IPS-18a (cell line): ENCODE measurements around the gene ADAM8.

Experiments
- H3K27ac ChIP-seq: one replicate; pipeline ENCODE4 v1.5.1; 2013; ENCODE audit warnings: low read length
- H3K27me3 ChIP-seq: one replicate; pipeline ENCODE4 v1.6.1; 2013; ENCODE audit warnings: mild to moderate bottlenecking, low read length; ENCODE audit not compliant: control insufficient read depth, insufficient read depth
- H3K36me3 ChIP-seq: one replicate; pipeline ENCODE4 v1.6.1; 2013; ENCODE audit warnings: low read depth, low read length; ENCODE audit not compliant: control insufficient read depth
- H3K4me1 ChIP-seq: one replicate; pipeline ENCODE4 v1.6.1; 2013; ENCODE audit warnings: low read depth, low read length; ENCODE audit not compliant: control insufficient read depth
- H3K4me3 ChIP-seq: one replicate; pipeline ENCODE4 v1.5.1; 2013; ENCODE audit warnings: low read length
- H3K9ac ChIP-seq: one replicate; pipeline ENCODE4 v1.6.1; 2013; ENCODE audit warnings: mild to moderate bottlenecking, low read length, moderate library complexity
- H3K9me3 ChIP-seq: one replicate; pipeline ENCODE4 v1.6.1; 2013; ENCODE audit warnings: low read depth, low read length; ENCODE audit not compliant: control insufficient read depth

ADAM8 gene

DNA sequence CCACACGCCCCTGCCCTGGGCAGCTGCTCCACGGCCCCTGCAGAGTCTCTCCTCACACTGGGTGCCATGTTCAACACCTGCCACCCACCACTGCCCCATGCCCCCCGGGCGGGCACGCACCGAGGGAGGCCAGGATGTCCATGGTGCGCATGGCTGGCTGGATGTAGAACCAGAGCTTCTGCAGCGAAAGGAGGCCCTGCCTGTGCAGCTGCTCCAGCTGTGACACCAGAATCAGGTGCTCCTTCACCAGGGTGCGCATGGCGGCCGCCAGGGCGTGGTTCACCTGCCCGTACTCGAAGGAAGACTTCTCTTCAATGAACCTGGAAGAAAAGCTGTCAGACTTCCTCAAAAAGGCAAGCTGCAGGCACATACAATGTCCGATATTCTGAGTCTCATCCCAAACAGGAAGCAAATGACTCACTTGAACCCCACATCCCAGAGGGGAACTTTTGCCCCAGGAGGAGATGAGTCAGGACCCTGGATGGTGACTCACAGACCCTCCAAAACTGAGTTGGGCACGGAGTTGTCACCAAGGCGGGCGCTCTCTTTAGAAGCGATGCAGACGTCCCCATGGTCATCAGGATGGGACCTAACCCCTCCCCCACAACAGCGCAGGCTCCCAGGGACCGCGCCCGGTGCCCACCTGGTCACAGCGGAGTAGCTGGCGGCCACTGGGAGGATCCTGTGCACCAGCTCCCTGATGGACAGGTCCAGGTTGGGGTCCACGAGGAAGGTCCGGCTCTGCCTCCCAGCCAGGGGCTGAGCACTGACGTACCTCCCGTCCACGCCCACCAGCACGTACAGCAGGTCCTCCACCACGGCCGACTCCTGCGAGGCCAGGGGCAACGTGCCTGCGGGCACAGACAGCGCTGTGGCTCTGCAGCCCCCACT is 16.5 kb upstream of the ADAM8 start:
- Histone ChIP-seq H3K9me3 (no peaks in the 10 kb centered on the region), H3K4me3 (no peak overlapping the region), H3K36me3 (peaks cover 68% of the 10 kb centered on the region), H3K4me1 (no peaks in the 10 kb centered on the region), H3K27ac (no peak overlapping the region), H3K9ac (no peak overlapping the region), H3K27me3 (no peaks in the 10 kb centered on the region)

DNA sequence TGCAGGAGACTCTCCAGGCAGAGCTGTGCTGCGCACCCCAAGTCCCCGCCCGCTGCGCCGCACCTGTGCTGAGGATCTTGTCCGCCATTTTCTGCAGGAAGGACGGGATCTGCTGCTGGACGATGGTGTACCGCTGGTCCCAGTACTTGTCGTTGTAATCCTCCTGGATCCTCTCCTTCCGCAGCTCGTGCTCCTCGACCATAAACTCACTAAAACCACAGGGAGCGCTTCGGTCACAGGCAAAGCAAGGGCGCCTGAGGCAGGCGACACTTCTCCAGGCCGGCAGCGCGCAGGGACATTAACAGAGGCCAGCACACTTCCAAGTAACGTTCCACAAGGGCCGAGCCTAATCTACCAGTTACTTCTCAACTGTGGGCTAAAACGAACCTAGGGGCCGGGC is 13.1 kb upstream of the ADAM8 start:
- Histone ChIP-seq H3K9me3 (no peaks in the 10 kb centered on the region), H3K4me1 (no peaks in the 10 kb centered on the region), H3K9ac (no peak overlapping the region), H3K36me3 (peaks cover 63% of the 10 kb centered on the region), H3K27me3 (no peaks in the 10 kb centered on the region), H3K4me3 (no peak overlapping the region), H3K27ac (no peak overlapping the region)

DNA sequence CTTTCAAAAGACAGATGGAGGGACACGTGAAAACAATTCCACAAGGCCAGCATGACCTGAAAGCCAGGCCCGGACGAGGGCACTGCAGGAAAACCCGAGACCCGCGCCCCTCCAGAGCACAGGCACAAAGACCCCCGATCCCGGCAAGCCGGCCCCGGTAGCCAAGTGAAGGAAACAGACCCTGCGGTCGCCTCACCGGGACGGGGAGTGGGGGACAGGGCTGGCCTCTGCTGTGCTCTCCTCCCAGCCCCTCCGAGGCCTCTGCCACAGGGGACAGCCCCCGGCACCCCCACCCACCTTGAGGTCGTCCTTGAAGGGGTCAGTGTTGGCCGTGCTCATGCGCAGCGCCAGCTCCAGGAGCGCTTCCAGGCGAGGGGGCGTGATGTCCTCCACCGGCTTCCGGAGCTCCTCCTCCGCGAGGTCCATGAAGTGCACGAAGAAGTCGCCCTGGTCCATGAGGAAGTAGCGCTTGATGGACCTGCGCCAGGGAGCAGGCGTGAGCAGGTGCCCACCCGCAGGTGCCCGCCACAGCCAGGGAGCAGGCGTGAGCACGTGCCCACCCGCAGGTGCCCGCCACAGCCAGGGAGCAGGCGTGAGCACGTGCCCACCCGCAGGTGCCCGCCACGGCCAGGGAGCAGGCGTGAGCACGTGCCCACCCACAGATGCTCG is 11.3 kb upstream of the ADAM8 start:
- H3K4me3 ChIP-seq: no peak overlapping the region
- no peaks in the 10 kb centered on the region for H3K27me3 ChIP-seq
- H3K27ac ChIP-seq: no peak overlapping the region
- H3K4me1 ChIP-seq: no peaks in the 10 kb centered on the region
- H3K9ac ChIP-seq: no peak overlapping the region
- no peaks in the 10 kb centered on the region for H3K9me3 ChIP-seq
- H3K36me3 ChIP-seq: peaks cover 54% of the 10 kb centered on the region

DNA sequence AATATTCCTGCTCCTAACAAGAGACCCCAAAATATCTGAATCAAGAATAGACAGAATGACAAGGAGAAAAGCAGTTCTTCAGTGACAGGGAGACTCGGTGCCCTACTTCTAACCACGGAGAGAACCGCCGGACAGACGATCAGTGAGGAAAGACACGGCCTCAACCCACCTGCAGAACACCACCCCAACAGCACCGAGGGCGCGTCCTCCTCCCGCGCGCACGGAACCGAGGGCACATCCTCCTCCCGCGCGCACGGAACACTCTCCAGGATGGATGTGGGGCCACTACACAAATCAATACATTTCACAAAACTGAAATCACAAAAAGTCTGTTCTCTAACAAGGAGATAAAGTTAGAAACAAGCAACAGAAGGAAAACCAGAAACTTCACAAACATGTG is 9.7 kb upstream of the ADAM8 start:
- no peaks in the 10 kb centered on the region for H3K4me1 ChIP-seq

GRCh38 chr10:133285217-133285616 is 8.5 kb upstream of the ADAM8 start:
- Histone ChIP-seq H3K4me3 (no peak overlapping the region), H3K9ac (no peak overlapping the region), H3K4me1 (no peaks in the 10 kb centered on the region), H3K36me3 (peaks cover 54% of the 10 kb centered on the region), H3K27me3 (no peaks in the 10 kb centered on the region), H3K9me3 (no peaks in the 10 kb centered on the region), H3K27ac (no peak overlapping the region)

More for the DNA sequence above, 9.7 kb upstream of the ADAM8 start:
- Histone ChIP-seq H3K9ac (no peak overlapping the region), H3K36me3 (peaks cover 57% of the 10 kb centered on the region), H3K27me3 (no peaks in the 10 kb centered on the region), H3K9me3 (no peaks in the 10 kb centered on the region), H3K4me3 (no peak overlapping the region), H3K27ac (no peak overlapping the region)

DNA sequence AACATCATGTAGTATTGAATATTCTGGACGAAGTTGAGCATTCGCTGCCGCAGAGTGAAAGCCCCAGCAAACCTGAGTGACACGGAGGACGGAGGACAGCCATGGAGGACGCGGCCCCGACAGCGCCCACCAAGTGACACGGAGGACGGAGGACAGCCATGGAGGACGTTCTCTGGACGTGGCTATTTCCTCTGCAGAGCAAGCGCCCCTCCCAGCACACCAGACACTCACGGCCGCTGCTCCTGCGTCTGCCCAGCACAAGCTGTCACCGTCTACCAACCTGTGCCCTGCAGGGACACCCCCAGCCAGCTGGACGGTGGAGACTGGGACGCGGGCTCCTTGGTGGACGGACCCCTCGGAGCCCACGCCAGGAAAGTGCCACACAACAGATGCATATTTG is 7.3 kb upstream of the ADAM8 start:
- Histone ChIP-seq H3K9me3 (no peaks in the 10 kb centered on the region), H3K4me3 (no peak overlapping the region), H3K9ac (no peak overlapping the region), H3K4me1 (no peaks in the 10 kb centered on the region), H3K27ac (no peak overlapping the region), H3K27me3 (no peaks in the 10 kb centered on the region), H3K36me3 (peaks cover 49% of the 10 kb centered on the region)

DNA sequence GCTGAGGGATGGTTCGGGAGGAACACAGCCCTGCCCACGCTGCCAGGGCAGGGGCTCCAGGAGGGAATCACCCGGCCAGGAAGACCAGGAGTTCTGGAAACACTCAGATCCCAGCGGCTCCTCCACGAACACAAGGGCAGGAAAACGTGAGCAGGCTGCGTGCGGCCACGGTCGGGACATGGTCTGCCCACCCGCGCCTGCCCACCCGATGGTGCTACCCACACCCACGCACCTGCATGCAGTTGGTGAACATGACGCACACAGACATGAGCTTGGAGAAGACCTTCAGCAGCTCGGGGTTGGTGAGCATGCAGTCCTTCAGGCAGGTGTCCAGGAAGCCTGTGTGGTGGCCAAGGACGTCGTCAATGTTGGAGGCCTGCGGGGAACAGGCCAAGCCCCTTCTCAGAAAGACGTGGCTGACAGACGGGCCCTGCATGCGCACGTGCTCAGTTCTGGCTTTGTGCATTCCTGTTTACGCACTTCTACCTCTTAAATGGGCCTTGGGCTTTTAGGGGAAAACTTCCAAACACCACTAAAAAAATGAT is 6.2 kb upstream of the ADAM8 start:
- Histone ChIP-seq H3K9ac (no peak overlapping the region), H3K36me3 (peaks cover 45% of the 10 kb centered on the region), H3K27me3 (no peaks in the 10 kb centered on the region), H3K4me1 (no peaks in the 10 kb centered on the region), H3K9me3 (no peaks in the 10 kb centered on the region), H3K27ac (no peak overlapping the region), H3K4me3 (no peak overlapping the region)

GRCh38 chr10:133281628-133282372 is 5.1 kb upstream of the ADAM8 start:
- H3K27ac ChIP-seq: no peak overlapping the region
- H3K9me3 ChIP-seq: no peaks in the 10 kb centered on the region
- H3K4me1 ChIP-seq: no peaks in the 10 kb centered on the region
- no peaks in the 10 kb centered on the region for H3K27me3 ChIP-seq
- H3K9ac ChIP-seq: no peak overlapping the region
- H3K4me3 ChIP-seq: no peak overlapping the region
- peaks cover 42% of the 10 kb centered on the region for H3K36me3 ChIP-seq

GRCh38 chr10:133281084-133281483 is 4.4 kb upstream of the ADAM8 start:
- Histone ChIP-seq H3K4me3 (no peak overlapping the region), H3K27me3 (peaks cover 5% of the 10 kb centered on the region), H3K4me1 (no peaks in the 10 kb centered on the region), H3K9ac (no peak overlapping the region), H3K27ac (no peak overlapping the region), H3K36me3 (peaks cover 37% of the 10 kb centered on the region), H3K9me3 (no peaks in the 10 kb centered on the region)

- Histone ChIP-seq H3K4me1 (no peaks in the 10 kb centered on the region), H3K36me3 (peaks cover 34% of the 10 kb centered on the region), H3K27ac (no peak overlapping the region), H3K4me3 (no peak overlapping the region), H3K9ac (no peak overlapping the region), H3K27me3 (peaks cover 10% of the 10 kb centered on the region), H3K9me3 (no peaks in the 10 kb centered on the region)
Observed at GRCh38 chr10:133280391-133281059, 3.9 kb upstream of the ADAM8 start.
